HEK293 (cell line): ENCODE measurements around the gene FGF9.

Experiments
- CTCF ChIA-PET: fragments of 350-600 bp; formaldehyde crosslinking; extraction: SDS; loops from one replicate; lab custom pipeline; 2021; ENCODE audit warnings: antibody characterized with exemption; lab: Yijun Ruan, JAX
- POLR2A ChIA-PET: fragments of 300-600 bp; formaldehyde crosslinking; extraction: SDS; loops from one replicate; lab custom pipeline; 2020; ENCODE audit warnings: antibody characterized with exemption, inconsistent platforms; lab: Yijun Ruan, JAX
- H3K27ac ChIP-seq: fragments of 200-500 bp; sonication (Bioruptor generic); 2 replicates; pipeline ENCODE4 v1.5.1; 2014; ENCODE audit warnings: low read depth, low read length, control low read depth, inconsistent platforms; ENCODE audit errors: extremely low read depth
- H3K36me3 ChIP-seq, 2 experiments: fragments of 200-500 bp in 1 of 2; sonication (Bioruptor generic) in 1 of 2; 1 replicate in 1 of 2; 2 replicates in 1 of 2; pipeline ENCODE4 v1.5.1; 2014 to 2017; ENCODE audit warnings: inconsistent platforms in 2 of 2, low read length in 2 of 2; ENCODE audit not compliant: control insufficient read depth in 2 of 2, insufficient read depth in 1 of 2
- H3K4me1 ChIP-seq: fragments of 200-500 bp; sonication (Bioruptor generic); 2 replicates; pipeline ENCODE4 v1.5.1; 2014; ENCODE audit warnings: mild to moderate bottlenecking, low read length, inconsistent platforms; ENCODE audit not compliant: control insufficient read depth, insufficient read depth
- H3K4me3 ChIP-seq: 2 replicates; pipeline ENCODE4 v1.5.1; 2011; ENCODE audit warnings: low read depth, mild to moderate bottlenecking, control low read depth, low read length, moderate library complexity
- H3K9me3 ChIP-seq: fragments of 200-500 bp; sonication (Bioruptor generic); 2 replicates; pipeline ENCODE4 v1.5.1; 2014; ENCODE audit warnings: low read depth, low read length, inconsistent platforms; ENCODE audit not compliant: control insufficient read depth, insufficient read depth
- BCL11A ChIP-seq: fragments of 450-650 bp; formaldehyde crosslinking; IDR thresholded peaks from 2 replicates; pipeline ENCODE4 v1.5.1; 2016; ENCODE audit warnings: low read depth, missing biosample characterization, missing genetic modification characterization
- GLI2 ChIP-seq: fragments of 450-650 bp; formaldehyde crosslinking; IDR thresholded peaks from 2 replicates; pipeline ENCODE4; 2017; ENCODE audit warnings: missing biosample characterization, missing genetic modification characterization, low read depth, borderline replicate concordance
- OSR2 ChIP-seq: fragments of 450-650 bp; formaldehyde crosslinking; IDR thresholded peaks from 2 replicates; pipeline ENCODE4 v1.5.1; 2016; ENCODE audit warnings: missing biosample characterization, missing genetic modification characterization
- OVOL3 ChIP-seq: fragments of 450-650 bp; formaldehyde crosslinking; IDR thresholded peaks from 2 replicates; pipeline ENCODE4 v1.5.1; 2016; ENCODE audit warnings: missing biosample characterization, missing genetic modification characterization
- SCRT2 ChIP-seq: fragments of 450-650 bp; formaldehyde crosslinking; IDR thresholded peaks from 2 replicates; pipeline ENCODE4 v1.5.1; 2016; ENCODE audit warnings: missing biosample characterization, missing genetic modification characterization
- SP7 ChIP-seq: fragments of 450-650 bp; formaldehyde crosslinking; IDR thresholded peaks from 2 replicates; pipeline ENCODE4 v1.5.1; 2016; ENCODE audit warnings: missing biosample characterization, missing genetic modification characterization
- TRIM28 ChIP-seq: IDR thresholded peaks from 2 replicates; pipeline ENCODE4 v1.6.1; 2011; ENCODE audit warnings: low read length, control low read depth, borderline replicate concordance
- ZBTB49 ChIP-seq: fragments of 450-650 bp; formaldehyde crosslinking; IDR thresholded peaks from 2 replicates; pipeline ENCODE4 v1.5.1; 2016; ENCODE audit warnings: missing biosample characterization, missing genetic modification characterization, low read depth
- ZEB2 ChIP-seq: fragments of 450-650 bp; formaldehyde crosslinking; IDR thresholded peaks from 2 replicates; pipeline ENCODE4 v1.5.1; 2016; ENCODE audit warnings: missing biosample characterization, missing genetic modification characterization
- ZFP69B ChIP-seq: fragments of 450-650 bp; formaldehyde crosslinking; IDR thresholded peaks from 2 replicates; pipeline ENCODE4 v1.5.1; 2016; ENCODE audit warnings: missing biosample characterization, missing genetic modification characterization
- ZNF146 ChIP-seq: fragments of 450-650 bp; formaldehyde crosslinking; IDR thresholded peaks from 2 replicates; pipeline ENCODE4 v1.5.1; 2016; ENCODE audit warnings: missing biosample characterization, missing genetic modification characterization
- ZNF239 ChIP-seq: fragments of 450-650 bp; formaldehyde crosslinking; IDR thresholded peaks from 2 replicates; pipeline ENCODE4 v1.5.1; 2016; ENCODE audit warnings: missing biosample characterization, missing genetic modification characterization
- ZNF416 ChIP-seq: fragments of 450-650 bp; formaldehyde crosslinking; IDR thresholded peaks from 2 replicates; pipeline ENCODE4 v1.5.1; 2016; ENCODE audit warnings: missing biosample characterization, missing genetic modification characterization
- ZNF48 ChIP-seq: fragments of 450-650 bp; formaldehyde crosslinking; IDR thresholded peaks from 2 replicates; pipeline ENCODE4 v1.5.1; 2016; ENCODE audit warnings: missing biosample characterization, missing genetic modification characterization
- ZNF555 ChIP-seq: fragments of 450-650 bp; formaldehyde crosslinking; conservative IDR thresholded peaks from 2 replicates; pipeline ENCODE4 v1.5.1; 2017; ENCODE audit warnings: missing biosample characterization, mild to moderate bottlenecking, missing genetic modification characterization, inconsistent platforms
- ZNF596 ChIP-seq: fragments of 450-650 bp; IDR thresholded peaks from 2 replicates; pipeline ENCODE4 v1.5.0; 2018; ENCODE audit warnings: missing biosample characterization, mild to moderate bottlenecking, missing genetic modification characterization, moderate library complexity
- ZNF747 ChIP-seq: fragments of 450-650 bp; formaldehyde crosslinking; IDR thresholded peaks from 2 replicates; pipeline ENCODE4 v1.5.1; 2016; ENCODE audit warnings: missing biosample characterization, missing genetic modification characterization
- ZNF768 ChIP-seq: fragments of 450-650 bp; formaldehyde crosslinking; IDR thresholded peaks from 2 replicates; pipeline ENCODE4 v1.5.1; 2018; ENCODE audit warnings: missing biosample characterization, mild to moderate bottlenecking, missing genetic modification characterization
- ZNF843 ChIP-seq: fragments of 450-650 bp; formaldehyde crosslinking; IDR thresholded peaks from 2 replicates; pipeline ENCODE4 v1.5.1; 2016; ENCODE audit warnings: missing biosample characterization, missing genetic modification characterization
- TF ChIP-seq, protein P1 (sequence below): fragments of 450-650 bp; formaldehyde crosslinking; optimal IDR thresholded peaks from 2 replicates; pipeline ENCODE3; 2016; ENCODE audit warnings: missing biosample characterization, mild to moderate bottlenecking, missing genetic modification characterization
- TF ChIP-seq, protein P2 (sequence below): fragments of 450-650 bp; formaldehyde crosslinking; IDR thresholded peaks from 2 replicates; pipeline ENCODE4 v1.5.1; 2016; ENCODE audit warnings: missing biosample characterization, missing genetic modification characterization

Gene FGF9

DNA sequence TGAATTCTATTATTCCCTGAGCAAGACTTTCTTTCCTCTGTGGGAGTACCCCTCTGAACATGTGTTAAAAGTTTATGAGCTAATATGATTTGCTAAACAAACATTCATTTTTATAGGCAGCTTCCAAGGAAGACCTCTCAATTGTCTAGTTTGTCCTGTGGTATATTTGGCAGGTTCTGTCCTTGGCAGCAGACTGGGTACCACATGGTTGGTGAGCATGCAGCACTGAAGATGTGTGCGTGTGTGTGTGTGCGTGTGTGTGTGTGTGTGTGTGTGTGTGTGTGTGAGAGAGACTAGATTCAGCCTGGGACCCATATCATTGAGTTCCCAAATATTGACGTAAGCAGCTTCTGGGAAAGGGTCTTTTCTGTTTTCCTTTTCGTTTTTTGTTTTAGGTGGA is 24.0 kb downstream of the FGF9 start (continued):
- TF ChIP-seq ZFP69B: 0 out of 2 replicates have a peak, but pooled peaks have one; percentile 16
- TF ChIP-seq, protein P1, sequence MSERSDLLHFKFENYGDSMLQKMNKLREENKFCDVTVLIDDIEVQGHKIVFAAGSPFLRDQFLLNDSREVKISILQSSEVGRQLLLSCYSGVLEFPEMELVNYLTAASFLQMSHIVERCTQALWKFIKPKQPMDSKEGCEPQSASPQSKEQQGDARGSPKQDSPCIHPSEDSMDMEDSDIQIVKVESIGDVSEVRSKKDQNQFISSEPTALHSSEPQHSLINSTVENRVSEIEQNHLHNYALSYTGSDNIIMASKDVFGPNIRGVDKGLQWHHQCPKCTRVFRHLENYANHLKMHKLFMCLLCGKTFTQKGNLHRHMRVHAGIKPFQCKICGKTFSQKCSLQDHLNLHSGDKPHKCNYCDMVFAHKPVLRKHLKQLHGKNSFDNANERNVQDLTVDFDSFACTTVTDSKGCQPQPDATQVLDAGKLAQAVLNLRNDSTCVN (tag by site-specific recombination): no peak
- TF ChIP-seq, protein P2, sequence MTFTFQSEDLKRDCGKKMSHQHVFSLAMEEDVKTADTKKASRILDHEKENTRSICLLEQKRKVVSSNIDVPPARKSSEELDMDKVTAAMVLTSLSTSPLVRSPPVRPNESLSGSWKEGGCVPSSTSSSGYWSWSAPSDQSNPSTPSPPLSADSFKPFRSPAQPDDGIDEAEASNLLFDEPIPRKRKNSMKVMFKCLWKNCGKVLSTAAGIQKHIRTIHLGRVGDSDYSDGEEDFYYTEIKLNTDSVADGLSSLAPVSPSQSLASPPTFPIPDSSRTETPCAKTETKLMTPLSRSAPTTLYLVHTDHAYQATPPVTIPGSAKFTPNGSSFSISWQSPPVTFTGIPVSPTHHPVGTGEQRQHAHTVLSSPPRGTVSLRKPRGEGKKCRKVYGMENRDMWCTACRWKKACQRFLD (tag by site-specific recombination): no peak
- TF ChIP-seq ZNF843 (tag by site-specific recombination): no peak
- no peak for TF ChIP-seq ZNF239 (tag by site-specific recombination)

DNA sequence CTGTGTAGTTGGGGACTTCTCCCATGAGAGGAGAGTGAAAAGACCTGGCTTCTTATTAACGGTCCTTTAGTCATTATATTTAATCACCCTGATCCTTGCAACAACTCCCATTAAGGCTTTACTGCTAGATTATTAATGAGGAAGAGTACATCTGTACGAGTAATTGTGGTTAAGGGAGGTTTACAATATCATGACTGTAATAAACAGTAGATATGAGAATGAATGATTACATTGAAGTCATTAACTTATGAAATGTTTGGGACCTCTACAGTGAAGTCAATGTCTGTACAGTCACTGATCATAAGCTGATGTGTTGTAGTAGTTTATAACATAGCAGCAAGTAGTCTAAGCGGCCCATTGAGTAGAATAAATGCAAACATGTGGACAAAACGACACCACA is 24.7 kb downstream of the FGF9 start:
- H3K27ac ChIP-seq: no peak overlapping the region
- ChIA-PET POLR2A (no interaction called here), CTCF (no interaction called here)
- H3K36me3 ChIP-seq: no peaks in the 10 kb centered on the region; a peak in 1 of 3 replicates
- peaks cover 5% of the 10 kb centered on the region; the same call in 1 of the 2 replicates for H3K4me1 ChIP-seq
- TF ChIP-seq ZNF146 (tag by site-specific recombination) (no peak), ZNF768 (tag by site-specific recombination) (no peak), ZNF596 (tag by site-specific recombination) (no peak)
- no peak overlapping the region for H3K4me3 ChIP-seq
- H3K9me3 ChIP-seq: no peaks in the 10 kb centered on the region

- ChIA-PET CTCF (no interaction called here), POLR2A (no interaction called here)
- TF ChIP-seq SCRT2 (peak; percentile 83), OVOL3 (tag by site-specific recombination) (no peak)
- H3K4me3 ChIP-seq: no peak overlapping the region
- peaks cover 4 to 7% of the 10 kb centered on the region in 2 experiments; a peak in 2 of 3 replicates for H3K36me3 ChIP-seq
- no peaks in the 10 kb centered on the region for H3K9me3 ChIP-seq
- no peak overlapping the region for H3K27ac ChIP-seq
- peaks cover 5% of the 10 kb centered on the region; the same call in 1 of the 2 replicates for H3K4me1 ChIP-seq
Observed at GRCh38 chr13:21696865-21697448, 26.1 kb downstream of the FGF9 start.

DNA sequence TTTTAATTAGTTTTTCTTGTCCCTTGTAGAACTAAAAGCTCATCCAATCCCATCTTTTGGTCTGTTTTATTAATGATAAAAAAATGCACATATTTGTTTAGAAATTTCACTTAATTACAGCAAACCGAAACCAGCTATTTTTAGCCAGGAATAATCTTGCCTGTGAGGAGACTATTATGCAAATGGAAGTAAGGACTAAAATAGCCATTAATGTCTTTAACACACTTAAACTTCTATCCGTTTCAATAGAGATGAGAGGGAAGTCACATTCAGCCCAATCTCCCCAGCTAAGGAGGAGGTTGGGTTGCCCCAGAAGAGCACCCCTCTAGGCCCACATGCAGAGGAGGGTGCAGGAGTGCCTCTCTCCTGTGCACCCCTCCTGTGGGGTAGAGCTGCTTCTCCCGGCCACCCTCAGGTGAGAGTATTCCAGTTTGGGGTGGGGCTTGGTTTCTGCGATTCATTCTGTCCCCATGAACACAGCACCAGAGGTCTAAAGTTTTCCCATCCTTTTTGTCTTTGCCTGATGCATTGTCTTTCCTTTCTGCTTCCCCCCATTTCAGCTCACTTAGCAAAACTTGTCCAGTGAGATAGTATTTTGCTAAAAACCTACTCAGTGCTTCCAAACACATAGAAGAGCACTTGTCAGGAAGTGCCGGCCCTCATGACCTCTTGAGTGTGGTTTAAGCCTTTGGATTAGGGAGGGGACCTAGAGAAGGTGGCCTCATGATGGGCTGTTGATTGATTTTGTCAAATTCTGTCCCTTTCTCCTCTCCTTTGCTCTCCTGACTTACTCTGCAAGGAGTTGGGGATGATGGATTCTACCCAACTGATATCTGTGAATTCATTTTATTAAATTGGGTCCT is 28.2 kb downstream of the FGF9 start:
- Histone ChIP-seq H3K27ac (no peak overlapping the region), H3K4me3 (no peak overlapping the region), H3K36me3 (peaks cover 4 to 7% of the 10 kb centered on the region in 2 experiments; a peak in 2 of 3 replicates), H3K9me3 (no peaks in the 10 kb centered on the region), H3K4me1 (peaks cover 5% of the 10 kb centered on the region; the same call in 1 of the 2 replicates)
- ChIA-PET CTCF (interaction anchor here (0.6 kb wide), 1 partner anchor 141 kb away, joined by 3 read pairs; no protein-coding TSS in a partner anchor), POLR2A (no interaction called here)
- TF ChIP-seq ZBTB49 (no peak), BCL11A (tag by site-specific recombination) (no peak), SP7 (tag by site-specific recombination) (no peak), ZNF416 (tag by site-specific recombination) (no peak), TRIM28 (no peak), GLI2 (no peak), ZNF48 (tag by site-specific recombination) (no peak), ZEB2 (tag by site-specific recombination) (no peak), ZNF555 (no peak), OSR2 (no peak), ZNF747 (tag by site-specific recombination) (no peak)
